Activated T-helper 2 cell treated with anti-CD3 and anti-CD28 coated beads, Interferon-gamma antibody, Interleukin-2, Interleukin-4, amounts not matched to agents 10 μg/mL and 5 μg/mL and 100 μg/mL, durations not matched to agents 14 hours and 24 hours and 36 hours (primary cell): ENCODE results near the gene KRTAP16-1. TPM values are rescaled to one million over a fixed set of nuclear protein-coding genes. Genes with fewer than 3 reads are reported as not detected.

Experiments
- DNase-seq: peaks from one replicate; pipeline ENCODE4 v3.0.0; 2021; ENCODE audit warnings: low spot score
- H3K27ac Mint-ChIP-seq: one replicate; pipeline ENCODE4 v1.8.0; 2021; ENCODE audit warnings: mixed read lengths
- H3K27me3 Mint-ChIP-seq: one replicate; pipeline ENCODE4 v1.8.0; 2021; ENCODE audit warnings: low read depth, mixed read lengths
- H3K36me3 Mint-ChIP-seq: one replicate; pipeline ENCODE4 v1.8.0; 2021; ENCODE audit warnings: low read depth, mixed read lengths
- H3K4me1 Mint-ChIP-seq: one replicate; pipeline ENCODE4 v1.8.0; 2021; ENCODE audit warnings: low read depth, mixed read lengths
- H3K4me3 Mint-ChIP-seq: one replicate; pipeline ENCODE4 v1.8.0; 2021; ENCODE audit warnings: low read depth, mild to moderate bottlenecking, moderate library complexity, mixed read lengths
- H3K9me3 Mint-ChIP-seq: one replicate; pipeline ENCODE4 v1.8.0; 2021; ENCODE audit warnings: mixed read lengths
- intact Hi-C: fragments of 100-400 bp; cut with micrococcal nuclease; formaldehyde crosslinking; loops from one replicate; pipeline ENCODE4 v1.15.1; 2023
- total RNA-seq: library from RNA; stranded (reverse); gene quantifications from 2 replicates; pipeline ENCODE4 v1.2.3, GENCODE V29; 2022

Gene KRTAP16-1
- total RNA-seq, 1 donor from 2014 or later, result not detected

- no peak overlapping the region for H3K4me3 Mint-ChIP-seq
- H3K27me3 Mint-ChIP-seq, result peaks cover 2% of the 10 kb centered on the region
- no peak for DNase-seq
- no peaks in the 10 kb centered on the region for H3K4me1 Mint-ChIP-seq
- intact Hi-C loops, result no loop called here
- no peaks in the 10 kb centered on the region for H3K9me3 Mint-ChIP-seq
- H3K27ac Mint-ChIP-seq, result no peak overlapping the region
- no peaks in the 10 kb centered on the region for H3K36me3 Mint-ChIP-seq
These were observed 17.4 kb upstream of the KRTAP16-1 start for GRCh38 chr17:41326173-41327145.

GRCh38 chr17:41325611-41326010, 16.5 kb upstream of the KRTAP16-1 start:
- H3K27ac Mint-ChIP-seq, result no peak overlapping the region
- H3K4me1 Mint-ChIP-seq, result no peaks in the 10 kb centered on the region
- no peak overlapping the region for H3K4me3 Mint-ChIP-seq
- intact Hi-C loops, result no loop called here
- no peaks in the 10 kb centered on the region for H3K36me3 Mint-ChIP-seq
- H3K9me3 Mint-ChIP-seq, result no peaks in the 10 kb centered on the region
- H3K27me3 Mint-ChIP-seq, result peaks cover 2% of the 10 kb centered on the region
- no peak for DNase-seq

- Mint-ChIP-seq H3K36me3 (no peaks in the 10 kb centered on the region), H3K9me3 (peaks cover 1% of the 10 kb centered on the region), H3K4me1 (no peaks in the 10 kb centered on the region), H3K27ac (no peak overlapping the region), H3K27me3 (peaks cover 2% of the 10 kb centered on the region), H3K4me3 (no peak overlapping the region)
- intact Hi-C loops, result no loop called here
- no peak for DNase-seq
These were observed 16.0 kb upstream of the KRTAP16-1 start for GRCh38 chr17:41325126-41325525.

- no peaks in the 10 kb centered on the region for H3K36me3 Mint-ChIP-seq
- intact Hi-C loops, result no loop called here
- H3K27ac Mint-ChIP-seq, result no peak overlapping the region
- DNase-seq, result no peak
- H3K4me3 Mint-ChIP-seq, result no peak overlapping the region
- H3K4me1 Mint-ChIP-seq, result no peaks in the 10 kb centered on the region
- peaks cover 8% of the 10 kb centered on the region for H3K9me3 Mint-ChIP-seq
- peaks cover 5% of the 10 kb centered on the region for H3K27me3 Mint-ChIP-seq
These were observed 15.3 kb upstream of the KRTAP16-1 start for GRCh38 chr17:41324180-41325075.

- Mint-ChIP-seq H3K4me3 (no peak overlapping the region), H3K36me3 (no peaks in the 10 kb centered on the region), H3K9me3 (peaks cover 10% of the 10 kb centered on the region), H3K27ac (no peak overlapping the region), H3K4me1 (no peaks in the 10 kb centered on the region), H3K27me3 (peaks cover 3% of the 10 kb centered on the region)
- intact Hi-C loops, result no loop called here
- DNase-seq, result no peak
These were observed 14.1 kb upstream of the KRTAP16-1 start for GRCh38 chr17:41322903-41323895.

- DNase-seq, result no peak
- intact Hi-C loops, result no loop called here
- Mint-ChIP-seq H3K27me3 (peaks cover 3% of the 10 kb centered on the region), H3K4me1 (no peaks in the 10 kb centered on the region), H3K27ac (no peak overlapping the region), H3K4me3 (no peak overlapping the region), H3K36me3 (no peaks in the 10 kb centered on the region), H3K9me3 (peaks cover 10% of the 10 kb centered on the region)
These were observed 13.2 kb upstream of the KRTAP16-1 start for GRCh38 chr17:41322094-41322902.

GRCh38 chr17:41318231-41318630, 9.1 kb upstream of the KRTAP16-1 start:
- H3K27me3 Mint-ChIP-seq, result peaks cover 9% of the 10 kb centered on the region
- no peak overlapping the region for H3K27ac Mint-ChIP-seq
- no peak for DNase-seq
- no peak overlapping the region for H3K4me3 Mint-ChIP-seq
- intact Hi-C loops, result no loop called here
- no peaks in the 10 kb centered on the region for H3K4me1 Mint-ChIP-seq
- no peaks in the 10 kb centered on the region for H3K36me3 Mint-ChIP-seq
- H3K9me3 Mint-ChIP-seq, result peaks cover 10% of the 10 kb centered on the region

- no peak for DNase-seq
- H3K4me3 Mint-ChIP-seq, result no peak overlapping the region
- H3K27me3 Mint-ChIP-seq, result peaks cover 9% of the 10 kb centered on the region
- H3K9me3 Mint-ChIP-seq, result peaks cover 10% of the 10 kb centered on the region
- intact Hi-C loops, result no loop called here
- peaks cover 3% of the 10 kb centered on the region for H3K4me1 Mint-ChIP-seq
- no peaks in the 10 kb centered on the region for H3K36me3 Mint-ChIP-seq
- H3K27ac Mint-ChIP-seq, result no peak overlapping the region
These were observed 6.8 kb upstream of the KRTAP16-1 start for GRCh38 chr17:41315814-41316445.

- H3K36me3 Mint-ChIP-seq, result no peaks in the 10 kb centered on the region
- H3K4me1 Mint-ChIP-seq, result peaks cover 4% of the 10 kb centered on the region
- peaks cover 10% of the 10 kb centered on the region for H3K9me3 Mint-ChIP-seq
- no peak within 1 kb of the TSS for H3K4me3 Mint-ChIP-seq
- peaks cover 9% of the 10 kb centered on the region for H3K27me3 Mint-ChIP-seq
- H3K27ac Mint-ChIP-seq, result no peak within 1 kb of the TSS
- intact Hi-C loops, result no loop called here
- no peak for DNase-seq
These were observed 6.2 kb upstream of the KRTAP16-1 start, which contains the start of gene KRTAP17-1 for GRCh38 chr17:41315204-41315794. TSS of gene KRTAP17-1 (minus strand) at chr17:41315710. CDS start at chr17:41315650, 60 bp downstream.

- no peaks in the 10 kb centered on the region for H3K36me3 Mint-ChIP-seq
- H3K9me3 Mint-ChIP-seq, result no peaks in the 10 kb centered on the region
- no peak overlapping the region for H3K27ac Mint-ChIP-seq
- no peak for DNase-seq
- H3K4me1 Mint-ChIP-seq, result peaks cover 24% of the 10 kb centered on the region
- peaks cover 5% of the 10 kb centered on the region for H3K27me3 Mint-ChIP-seq
- intact Hi-C loops, result no loop called here
- H3K4me3 Mint-ChIP-seq, result no peak overlapping the region
These were observed 2.0 kb upstream of the KRTAP16-1 start for GRCh38 chr17:41311111-41311510.
